Measurements from ENCODE around the gene HS3ST6. TPM values are rescaled to one million over a fixed set of nuclear protein-coding genes. Genes with fewer than 3 reads are reported as not detected.
"Not testable (repeated sequence)": the region's sequence is repeated elsewhere in the genome, so short reads cannot be mapped to it uniquely, and the experiment has no call there.

Gene HS3ST6
- polyA plus RNA-seq (ENCODE audit: insufficient read length in 4 of 4): under 1 TPM; 0.14 to 0.88 (median 0.32) TPM

GRCh38 chr16:1918351-1919326, at the start of gene HS3ST6:
TSS of gene HS3ST6 (minus strand) at chr16:1918415. CDS start at chr16:1918323, 92 bp downstream.
- DNase-seq (ENCODE audit: low read depth in 4 of 4, low spot score in 3 of 4): no peak

GRCh38 chr16:1966460-1966859, 48.2 kb upstream of the HS3ST6 start, which contains the start of gene RNF151:
TSS of gene RNF151 (plus strand) at chr16:1966856. CDS start at chr16:1966882, 26 bp downstream.
- no peak for DNase-seq (ENCODE audit: low read depth in 4 of 4, low spot score in 3 of 4)

GRCh38 chr16:1965396-1966001, 47.3 kb upstream of the HS3ST6 start:
- no peak for DNase-seq (ENCODE audit: low read depth in 4 of 4, low spot score in 3 of 4)

GRCh38 chr16:1964506-1965395, 46.5 kb upstream of the HS3ST6 start, which contains the start of gene RPS2:
TSS of gene RPS2 (minus strand) at chr16:1964826. CDS start at chr16:1964625, 201 bp downstream.
- peak; percentile 93 to 98 (median 96) for DNase-seq (ENCODE audit: low read depth in 4 of 4, low spot score in 3 of 4)

- no peak for DNase-seq (ENCODE audit: low read depth in 4 of 4, low spot score in 3 of 4)
Measured at GRCh38 chr16:1963806-1964505, 45.7 kb upstream of the HS3ST6 start.

- not testable (repeated sequence) for DNase-seq (ENCODE audit: low read depth in 4 of 4, low spot score in 3 of 4)
Measured at GRCh38 chr16:1962161-1963153, 44.2 kb upstream of the HS3ST6 start.

- no peak for DNase-seq (ENCODE audit: low read depth in 4 of 4, low spot score in 3 of 4)
Measured at GRCh38 chr16:1961651-1962067, 43.4 kb upstream of the HS3ST6 start.

- DNase-seq (ENCODE audit: low read depth in 4 of 4, low spot score in 3 of 4): no peak
Measured at GRCh38 chr16:1960665-1961630, 42.7 kb upstream of the HS3ST6 start.

- peak; percentile 77 to 88 (median 78) for DNase-seq (ENCODE audit: low read depth in 4 of 4, low spot score in 3 of 4)
Measured at GRCh38 chr16:1959269-1960039, 41.2 kb upstream of the HS3ST6 start, which contains the start of gene NDUFB10. TSS of gene NDUFB10 (plus strand) at chr16:1959538. CDS start at chr16:1959625, 87 bp downstream.

- DNase-seq (ENCODE audit: low read depth in 4 of 4, low spot score in 3 of 4): no peak
Measured at GRCh38 chr16:1958715-1959268, 40.6 kb upstream of the HS3ST6 start.

GRCh38 chr16:1958143-1958491, 39.9 kb upstream of the HS3ST6 start:
- not testable (repeated sequence) for DNase-seq (ENCODE audit: low read depth in 4 of 4, low spot score in 3 of 4)

- DNase-seq (ENCODE audit: low read depth in 4 of 4, low spot score in 3 of 4): not testable (repeated sequence)
Measured at GRCh38 chr16:1957434-1958142, 39.4 kb upstream of the HS3ST6 start.

- no peak for DNase-seq (ENCODE audit: low read depth in 4 of 4, low spot score in 3 of 4)
Measured at GRCh38 chr16:1953734-1954133, 35.5 kb upstream of the HS3ST6 start.

- DNase-seq (ENCODE audit: low read depth in 4 of 4, low spot score in 3 of 4): no peak
Measured at GRCh38 chr16:1950559-1950958, 32.3 kb upstream of the HS3ST6 start.

GRCh38 chr16:1950047-1950446, 31.8 kb upstream of the HS3ST6 start:
- no peak for DNase-seq (ENCODE audit: low read depth in 4 of 4, low spot score in 3 of 4)

GRCh38 chr16:1949507-1949906, 31.3 kb upstream of the HS3ST6 start:
- DNase-seq (ENCODE audit: low read depth in 4 of 4, low spot score in 3 of 4): no peak
